Left forelimb (tissue), 1 donor: ENCODE results near the gene MAP3K4.

Experiments
- DNase-seq: peaks from one replicate; pipeline ENCODE4 v3.0.0-alpha.2; 2018; ENCODE audit warnings: low spot score

MAP3K4 gene

DNA sequence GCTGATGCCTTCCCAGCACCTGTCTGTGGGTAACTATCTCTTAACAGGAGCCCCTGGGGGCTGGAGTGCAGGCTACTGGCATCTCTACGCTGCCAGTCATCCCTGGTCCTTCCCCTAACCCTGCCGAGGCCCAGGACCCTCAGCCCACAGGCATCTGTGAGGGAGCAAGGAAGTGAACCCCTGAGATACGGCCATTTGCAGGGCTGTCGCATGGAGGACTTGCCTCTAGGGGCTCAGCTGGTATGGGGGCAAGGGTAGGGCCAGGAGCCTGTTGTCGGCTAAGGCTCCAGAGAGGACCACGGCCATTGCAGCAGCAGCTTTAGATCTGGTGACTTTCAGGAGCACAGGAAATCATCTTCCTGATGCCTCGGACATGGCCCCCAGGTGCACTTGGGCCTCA lies 49.7 kb downstream of the MAP3K4 start:
- DNase-seq: no peak

- no peak for DNase-seq
Measured at GRCh38 chr6:161044335-161044734, 52.8 kb downstream of the MAP3K4 start.

GRCh38 chr6:161048641-161049040 lies 57.1 kb downstream of the MAP3K4 start:
- no peak for DNase-seq

DNA sequence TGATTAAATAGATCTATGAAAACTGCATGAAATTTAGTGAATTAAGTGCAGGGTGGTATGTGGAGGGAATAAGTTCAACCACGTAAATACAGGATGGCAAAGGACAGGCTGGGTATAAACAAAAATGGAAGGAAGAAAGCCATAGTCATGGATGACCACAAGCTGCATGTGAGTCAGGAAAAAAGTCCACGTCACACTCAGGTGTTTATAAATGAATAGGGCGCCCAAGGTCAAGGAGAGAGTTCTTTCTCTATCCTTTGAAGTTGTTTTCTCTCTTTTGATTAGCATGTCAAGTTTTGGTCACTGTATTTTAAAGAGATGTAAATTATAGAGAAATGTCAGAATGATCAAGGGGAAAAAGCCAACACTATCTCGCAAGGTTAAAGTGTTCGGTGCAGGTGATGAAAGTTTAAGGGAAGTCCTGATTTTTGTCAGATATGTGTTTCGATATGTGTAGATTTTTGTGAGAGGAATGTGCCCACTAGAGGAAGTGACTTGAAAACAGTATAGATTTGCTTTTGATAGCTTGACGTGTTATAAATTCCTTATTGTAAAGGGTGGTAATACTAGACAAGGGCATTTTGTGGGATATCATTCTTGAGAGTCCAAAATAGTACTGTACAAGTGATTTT lies 58.7 kb downstream of the MAP3K4 start:
- no peak for DNase-seq

DNA sequence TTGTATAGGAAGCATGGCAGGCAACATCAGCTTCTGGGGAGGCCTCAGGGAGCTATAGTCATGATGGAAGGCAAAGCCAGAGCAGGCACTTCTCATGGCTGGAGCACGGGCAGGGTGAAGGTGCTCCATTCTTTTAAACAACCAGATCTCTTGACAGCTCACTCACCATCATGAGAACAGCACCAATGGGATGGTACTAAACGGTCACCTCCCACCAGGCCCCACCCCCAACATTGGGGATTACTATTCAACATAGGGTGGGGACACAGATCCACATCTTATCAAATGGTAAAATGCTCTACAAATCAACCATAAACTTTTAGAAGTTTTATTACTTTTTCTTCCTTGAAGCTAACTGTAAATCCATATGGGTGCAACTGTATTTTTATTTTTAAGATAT lies 61.5 kb downstream of the MAP3K4 start:
- DNase-seq: no peak

GRCh38 chr6:161054876-161055275 lies 63.3 kb downstream of the MAP3K4 start:
- no peak for DNase-seq

DNA sequence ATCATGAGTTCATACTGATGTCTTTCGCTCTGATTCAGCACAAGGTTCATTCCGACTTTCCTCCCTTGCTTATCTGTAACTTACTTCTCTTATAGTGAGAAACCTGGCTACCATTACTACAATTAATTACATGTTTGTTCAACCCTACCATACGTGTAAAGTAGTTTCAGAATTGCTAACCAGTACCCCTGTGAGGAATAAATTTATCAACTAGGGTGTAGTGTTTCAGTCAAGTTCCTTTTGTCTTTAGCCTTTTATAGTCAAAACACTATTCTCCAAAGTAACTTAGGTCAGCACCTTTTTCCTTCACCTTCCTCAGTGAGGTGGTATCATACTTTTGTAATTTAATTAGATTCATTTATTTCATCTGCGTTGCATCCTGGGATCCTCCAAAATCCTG lies 64.9 kb downstream of the MAP3K4 start:
- no peak for DNase-seq

- DNase-seq: no peak
Measured at GRCh38 chr6:161057103-161058091, 65.8 kb downstream of the MAP3K4 start.

- DNase-seq: no peak
Measured at GRCh38 chr6:161058741-161059140, 67.2 kb downstream of the MAP3K4 start.

DNA sequence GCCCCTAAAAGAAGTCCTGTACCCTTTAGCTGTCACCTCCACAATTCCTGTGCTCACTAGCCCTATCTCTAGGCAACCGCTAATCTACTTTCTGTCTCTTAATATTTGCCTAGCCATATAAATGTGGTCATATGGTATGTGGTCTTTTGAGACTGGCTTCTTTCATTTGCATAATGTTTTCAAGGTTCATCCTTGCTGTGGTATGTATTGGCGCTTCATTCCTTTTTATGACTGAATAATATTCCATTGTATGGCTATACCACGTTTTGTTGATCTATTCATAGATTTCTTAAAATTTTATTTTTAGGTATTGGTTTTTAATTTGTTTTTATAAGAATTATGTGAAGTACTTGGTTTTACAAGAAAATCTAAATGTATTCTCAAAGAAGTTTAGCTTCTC lies 70.0 kb downstream of the MAP3K4 start:
- DNase-seq: no peak

DNA sequence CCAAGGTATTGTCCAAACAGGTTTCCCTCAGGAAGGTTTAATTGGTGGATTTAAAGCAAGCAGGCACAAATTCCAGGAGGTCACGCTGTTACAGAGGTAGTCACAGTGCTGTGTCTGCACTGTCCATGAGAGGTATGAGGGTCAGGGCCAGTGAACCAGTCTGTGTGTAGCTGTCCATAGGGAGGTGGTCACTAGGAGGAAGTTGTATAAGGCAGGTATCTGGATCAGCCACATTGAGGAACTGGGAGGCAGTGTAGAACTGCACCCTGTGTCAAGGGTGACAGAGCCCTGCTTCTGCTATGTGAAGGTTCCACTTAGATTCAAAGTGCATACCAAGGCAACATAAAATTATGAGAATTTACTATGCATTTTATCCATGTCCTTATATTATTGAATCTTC lies 73.3 kb downstream of the MAP3K4 start:
- no peak for DNase-seq

DNA sequence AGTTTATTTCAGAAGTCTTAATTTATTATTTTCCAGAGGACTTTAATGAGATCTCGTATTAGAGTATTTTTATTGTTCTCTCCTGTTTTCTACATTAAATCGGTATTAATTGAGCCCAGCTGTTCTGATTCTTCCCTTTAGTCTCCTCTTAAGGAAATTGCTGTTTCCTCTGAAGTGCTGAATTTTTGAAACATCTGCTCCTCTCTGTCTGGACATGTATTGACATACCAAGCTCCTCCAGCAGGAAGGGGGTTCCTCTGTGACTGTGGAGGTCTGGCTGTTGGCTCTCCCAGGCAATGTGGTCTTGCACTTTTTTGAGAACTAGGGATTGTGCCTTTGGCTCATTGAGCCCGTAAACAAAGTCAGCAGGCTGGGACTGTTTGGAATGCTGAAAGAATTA lies 74.9 kb downstream of the MAP3K4 start:
- DNase-seq: no peak

GRCh38 chr6:161067749-161068148 lies 76.2 kb downstream of the MAP3K4 start:
- DNase-seq: no peak

- DNase-seq: no peak
Measured at GRCh38 chr6:161068321-161068741, 76.8 kb downstream of the MAP3K4 start.

DNA sequence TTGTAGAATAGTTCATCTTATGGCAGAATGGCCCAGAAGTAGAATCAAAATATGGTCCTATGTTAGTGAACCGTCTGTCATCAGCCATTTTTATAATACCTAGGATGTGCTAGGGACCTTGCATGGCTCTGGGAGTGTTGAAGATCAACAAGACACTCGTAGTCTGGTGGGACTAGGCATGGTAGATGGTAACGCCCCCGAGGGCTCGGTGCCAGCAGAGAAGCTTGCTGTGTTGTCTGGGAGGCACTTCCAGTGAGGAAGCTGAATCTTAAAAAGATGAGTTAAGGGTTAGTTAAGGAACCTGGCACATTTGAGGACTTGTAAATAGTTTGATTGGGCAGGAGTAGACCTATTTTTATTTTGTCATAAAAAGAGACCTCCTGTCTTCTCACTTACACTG lies 82.4 kb downstream of the MAP3K4 start:
- no peak for DNase-seq

GRCh38 chr6:161074496-161075121 lies 83.0 kb downstream of the MAP3K4 start:
- DNase-seq: no peak

GRCh38 chr6:161076181-161076677 lies 84.7 kb downstream of the MAP3K4 start:
- no peak for DNase-seq

DNA sequence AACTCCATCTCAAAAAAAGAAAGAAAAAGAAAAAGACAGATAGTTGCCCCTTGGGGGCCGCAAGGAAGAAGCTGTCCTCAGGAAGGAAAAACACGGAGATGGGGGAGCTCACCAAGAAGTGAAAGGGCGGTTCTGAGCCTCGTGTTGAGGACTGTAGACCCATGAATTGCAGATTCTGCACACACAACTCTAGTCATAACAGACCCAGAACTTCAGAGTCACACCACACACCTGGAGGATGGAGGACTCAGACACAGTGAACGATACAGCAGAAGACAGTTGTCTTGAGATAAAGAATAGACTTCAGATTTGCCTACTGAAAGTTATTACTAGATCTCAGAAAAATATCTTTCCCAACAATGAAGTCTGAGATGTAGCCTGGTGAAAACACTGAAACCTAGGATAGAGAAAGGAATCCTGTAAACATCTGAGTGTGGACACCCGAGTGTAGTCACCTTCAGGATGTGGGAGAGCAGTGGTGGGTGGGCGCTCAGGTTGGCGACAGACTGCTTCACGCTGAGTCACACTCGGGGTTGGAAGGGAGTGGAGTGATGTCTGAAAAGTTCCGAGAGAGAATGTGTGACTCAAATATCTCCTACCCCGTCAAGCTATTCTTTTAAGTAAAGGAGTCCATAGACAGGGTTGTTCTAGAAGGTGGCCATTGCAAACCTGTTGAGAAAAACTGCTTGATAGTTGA lies 88.1 kb downstream of the MAP3K4 start:
- DNase-seq: no peak

GRCh38 chr6:161080263-161080970 lies 88.8 kb downstream of the MAP3K4 start:
- no peak for DNase-seq

GRCh38 chr6:161082215-161082614 lies 90.6 kb downstream of the MAP3K4 start:
- DNase-seq: no peak

DNA sequence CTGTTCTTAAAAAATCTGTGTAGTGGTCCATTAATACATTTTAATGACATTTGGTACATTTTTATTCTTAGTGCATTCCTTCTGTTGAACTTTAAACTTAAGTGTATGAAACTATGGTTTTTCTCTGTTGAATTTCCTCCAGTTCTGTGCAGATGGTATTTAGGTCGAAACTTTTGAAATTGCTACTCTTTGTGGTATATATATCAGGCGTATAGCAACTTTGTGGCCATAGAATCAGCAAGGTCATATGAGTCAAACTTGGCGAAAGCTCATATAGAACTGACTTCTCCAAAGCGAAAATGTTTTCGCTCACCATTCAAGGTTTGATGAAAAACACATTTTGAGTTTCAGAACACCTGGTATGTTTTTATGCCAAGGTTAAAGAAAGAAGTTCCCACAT lies 93.7 kb downstream of the MAP3K4 start:
- DNase-seq: no peak
